SK-N-SH (cell line): ENCODE data around the gene TMEM59.

Experiments used
- SMC3 ChIP-seq: IDR thresholded peaks from 2 replicates; pipeline ENCODE4 v1.6.1; 2012; ENCODE audit warnings: low read depth, low read length, improper control_type of control experiment
- TF ChIP-seq, protein P1 (sequence below): fragments of 200-600 bp; sonication (generic); IDR thresholded peaks from 2 replicates; pipeline ENCODE4 v1.6.1; 2017; ENCODE audit warnings: antibody characterized with exemption, mild to moderate bottlenecking, moderate library complexity

DNA sequence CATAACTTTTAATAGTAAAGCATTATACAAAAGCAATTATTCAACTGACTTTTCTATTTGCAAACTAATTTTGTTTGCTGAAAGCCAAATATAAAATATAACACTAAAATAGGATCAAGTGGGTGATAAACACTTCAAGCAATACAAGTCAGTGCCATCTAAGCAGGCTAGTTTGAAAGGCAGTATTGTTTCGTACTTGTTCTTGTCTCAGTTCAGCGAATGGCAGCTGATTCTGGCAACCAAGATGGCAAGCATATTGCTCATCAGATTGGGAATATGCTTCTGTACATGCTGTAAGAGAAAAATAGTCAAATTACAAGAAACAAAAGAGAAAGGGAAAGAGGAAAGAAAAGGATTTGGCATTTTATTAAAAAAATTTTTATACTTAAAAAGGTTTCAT is 7.5 kb downstream of the TMEM59 start:
- TF ChIP-seq SMC3 = no peak
- TF ChIP-seq, protein P1, sequence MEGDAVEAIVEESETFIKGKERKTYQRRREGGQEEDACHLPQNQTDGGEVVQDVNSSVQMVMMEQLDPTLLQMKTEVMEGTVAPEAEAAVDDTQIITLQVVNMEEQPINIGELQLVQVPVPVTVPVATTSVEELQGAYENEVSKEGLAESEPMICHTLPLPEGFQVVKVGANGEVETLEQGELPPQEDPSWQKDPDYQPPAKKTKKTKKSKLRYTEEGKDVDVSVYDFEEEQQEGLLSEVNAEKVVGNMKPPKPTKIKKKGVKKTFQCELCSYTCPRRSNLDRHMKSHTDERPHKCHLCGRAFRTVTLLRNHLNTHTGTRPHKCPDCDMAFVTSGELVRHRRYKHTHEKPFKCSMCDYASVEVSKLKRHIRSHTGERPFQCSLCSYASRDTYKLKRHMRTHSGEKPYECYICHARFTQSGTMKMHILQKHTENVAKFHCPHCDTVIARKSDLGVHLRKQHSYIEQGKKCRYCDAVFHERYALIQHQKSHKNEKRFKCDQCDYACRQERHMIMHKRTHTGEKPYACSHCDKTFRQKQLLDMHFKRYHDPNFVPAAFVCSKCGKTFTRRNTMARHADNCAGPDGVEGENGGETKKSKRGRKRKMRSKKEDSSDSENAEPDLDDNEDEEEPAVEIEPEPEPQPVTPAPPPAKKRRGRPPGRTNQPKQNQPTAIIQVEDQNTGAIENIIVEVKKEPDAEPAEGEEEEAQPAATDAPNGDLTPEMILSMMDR = no peak
